ENCODE measurements around the gene RAB24. TPM values are rescaled to one million over a fixed set of nuclear protein-coding genes. Genes with fewer than 3 reads are reported as not detected.

Gene RAB24
- total RNA-seq, 5 donors from 2014 or later (not counting 1 experiment from before 2014, with no cell fraction given) = 18.2 to 34.0 (median 25.2) TPM

GRCh38 chr5:177276886-177277285, 26.6 kb downstream of the RAB24 start:
- no peak for ATAC-seq (replicated peaks in 1 of 4)
- POLR2A ChIA-PET = no interaction called here
- no peaks in the 10 kb centered on the region for H3K9me3 Mint-ChIP-seq

GRCh38 chr5:177275883-177276282, 27.6 kb downstream of the RAB24 start:
- no peak overlapping the region for H3K27ac ChIP-seq (ENCODE audit: low read length)
- no peak overlapping the region for H3K4me3 ChIP-seq (ENCODE audit: control insufficient read depth in 1 of 2, extremely low read depth in 1 of 2, low read length in 1 of 2)
- no peaks in the 10 kb centered on the region for H3K9me3 Mint-ChIP-seq
- CTCF ChIA-PET = no interaction called here
- H3K4me1 ChIP-seq (ENCODE audit: control insufficient read depth in 1 of 2, extremely low read depth in 1 of 2, insufficient read depth in 2 of 2, low read length in 2 of 2) = no peaks in the 10 kb centered on the region
- peaks cover 21 to 69% of the 10 kb centered on the region in 2 donors for H3K36me3 ChIP-seq (ENCODE audit: control insufficient read depth in 2 of 2, extremely low read depth in 1 of 2, insufficient read depth in 1 of 2, low read length in 1 of 2)
- H3K4me1 Mint-ChIP-seq = peaks cover 0 to 4% (median 2%) of the 10 kb centered on the region in 3 donors
- POLR2A ChIA-PET = no interaction called here
- no peak overlapping the region for H3K4me3 Mint-ChIP-seq
- H3K27ac Mint-ChIP-seq = no peak overlapping the region
- H3K36me3 Mint-ChIP-seq = peaks cover 55% of the 10 kb centered on the region
- WGBS (ENCODE audit: insufficient coverage) = no CpG with 5 or more reads among the region's 6 CpGs
- no peaks in the 10 kb centered on the region for H3K27me3 ChIP-seq (replicated peaks in 1 of 2; ENCODE audit: control insufficient read depth in 2 of 2, extremely low read depth in 1 of 2, insufficient read depth in 2 of 2, low read length in 1 of 2)
- no peak for DNase-seq
- no peaks in the 10 kb centered on the region for H3K9me3 ChIP-seq
- H3K27me3 Mint-ChIP-seq = no peaks in the 10 kb centered on the region
- no peak for ATAC-seq (replicated peaks in 1 of 4)

More at GRCh38 chr5:177276886-177277285, 26.6 kb downstream of the RAB24 start:
- H3K4me3 ChIP-seq (ENCODE audit: control insufficient read depth in 1 of 2, extremely low read depth in 1 of 2, low read length in 1 of 2) = no peak overlapping the region
- Mint-ChIP-seq H3K27ac (peak overlapping the region in 1 of 2 donors; percentile 61), H3K4me1 (peaks cover 0 to 4% (median 2%) of the 10 kb centered on the region in 3 donors), H3K36me3 (peaks cover 56% of the 10 kb centered on the region), H3K27me3 (no peaks in the 10 kb centered on the region), H3K4me3 (no peak overlapping the region)
- H3K27ac ChIP-seq (ENCODE audit: low read length) = no peak overlapping the region
- H3K4me1 ChIP-seq (ENCODE audit: control insufficient read depth in 1 of 2, extremely low read depth in 1 of 2, insufficient read depth in 2 of 2, low read length in 2 of 2) = no peaks in the 10 kb centered on the region
- H3K27me3 ChIP-seq (replicated peaks in 1 of 2; ENCODE audit: control insufficient read depth in 2 of 2, extremely low read depth in 1 of 2, insufficient read depth in 2 of 2, low read length in 1 of 2) = no peaks in the 10 kb centered on the region
- peaks cover 17 to 69% of the 10 kb centered on the region in 2 donors for H3K36me3 ChIP-seq (ENCODE audit: control insufficient read depth in 2 of 2, extremely low read depth in 1 of 2, insufficient read depth in 1 of 2, low read length in 1 of 2)
- CTCF ChIA-PET = no interaction called here
- WGBS (ENCODE audit: insufficient coverage) = no CpG with 5 or more reads among the region's 1 CpG
- H3K9me3 ChIP-seq = no peaks in the 10 kb centered on the region
- DNase-seq = no peak

- H3K36me3 ChIP-seq (ENCODE audit: control insufficient read depth in 2 of 2, extremely low read depth in 1 of 2, insufficient read depth in 1 of 2, low read length in 1 of 2) = peaks cover 16 to 83% of the 10 kb centered on the region in 2 donors
- Mint-ChIP-seq H3K27me3 (no peaks in the 10 kb centered on the region), H3K4me3 (no peak overlapping the region), H3K27ac (peak overlapping the region in 1 of 2 donors; percentile 28), H3K36me3 (peaks cover 52% of the 10 kb centered on the region), H3K9me3 (no peaks in the 10 kb centered on the region), H3K4me1 (peaks cover 0 to 7% (median 0%) of the 10 kb centered on the region in 3 donors)
- WGBS (ENCODE audit: insufficient coverage) = 100% methylated on average over 3 of the region's 4 CpGs
- DNase-seq = no peak
- ATAC-seq (replicated peaks in 1 of 4) = no peak
- H3K4me1 ChIP-seq (ENCODE audit: control insufficient read depth in 1 of 2, extremely low read depth in 1 of 2, insufficient read depth in 2 of 2, low read length in 2 of 2) = no peaks in the 10 kb centered on the region
- ChIA-PET POLR2A (interaction anchor here in 1 of 2 donors (0.6 kb wide), 1 partner anchor 184 kb away, joined by 3 read pairs; the partner anchor contains the start of gene FGFR4), CTCF (no interaction called here)
- no peak overlapping the region for H3K27ac ChIP-seq (ENCODE audit: low read length)
- H3K27me3 ChIP-seq (replicated peaks in 1 of 2; ENCODE audit: control insufficient read depth in 2 of 2, extremely low read depth in 1 of 2, insufficient read depth in 2 of 2, low read length in 1 of 2) = no peaks in the 10 kb centered on the region
- no peak overlapping the region for H3K4me3 ChIP-seq (ENCODE audit: control insufficient read depth in 1 of 2, extremely low read depth in 1 of 2, low read length in 1 of 2)
- no peaks in the 10 kb centered on the region for H3K9me3 ChIP-seq
These were observed 32.4 kb downstream of the RAB24 start for GRCh38 chr5:177271113-177271512.

- peaks cover 13 to 83% of the 10 kb centered on the region in 2 donors for H3K36me3 ChIP-seq (ENCODE audit: control insufficient read depth in 2 of 2, extremely low read depth in 1 of 2, insufficient read depth in 1 of 2, low read length in 1 of 2)
- no peaks in the 10 kb centered on the region for H3K27me3 Mint-ChIP-seq
- no peak overlapping the region for H3K4me3 ChIP-seq (ENCODE audit: control insufficient read depth in 1 of 2, extremely low read depth in 1 of 2, low read length in 1 of 2)
- ATAC-seq (replicated peaks in 1 of 4) = no peak
- DNase-seq = no peak
- H3K9me3 Mint-ChIP-seq = no peaks in the 10 kb centered on the region
- ChIA-PET CTCF (interaction anchor here in 1 of 2 donors (0.9 kb wide), 1 partner anchor 199 kb away, joined by 4 read pairs; no protein-coding TSS in a partner anchor), POLR2A (interaction anchor here in 1 of 2 donors (0.6 to 0.8 kb wide), 2 partner anchors 12 to 184 kb away, joined by 3 to 4 read pairs; partner anchors contain the start of gene FGFR4)
- peaks cover 0 to 7% (median 0%) of the 10 kb centered on the region in 3 donors for H3K4me1 Mint-ChIP-seq
- H3K27ac ChIP-seq (ENCODE audit: low read length) = no peak overlapping the region
- H3K9me3 ChIP-seq = no peaks in the 10 kb centered on the region
- H3K4me1 ChIP-seq (ENCODE audit: control insufficient read depth in 1 of 2, extremely low read depth in 1 of 2, insufficient read depth in 2 of 2, low read length in 2 of 2) = no peaks in the 10 kb centered on the region
- H3K27me3 ChIP-seq (replicated peaks in 1 of 2; ENCODE audit: control insufficient read depth in 2 of 2, extremely low read depth in 1 of 2, insufficient read depth in 2 of 2, low read length in 1 of 2) = no peaks in the 10 kb centered on the region
- 94% methylated on average over 3 of the region's 3 CpGs for WGBS (ENCODE audit: insufficient coverage)
- peaks cover 56% of the 10 kb centered on the region for H3K36me3 Mint-ChIP-seq
- H3K27ac Mint-ChIP-seq = no peak overlapping the region
- H3K4me3 Mint-ChIP-seq = no peak overlapping the region
These were observed 32.9 kb downstream of the RAB24 start for GRCh38 chr5:177270653-177271052.

- no CpG with 5 or more reads among the region's 3 CpGs for WGBS (ENCODE audit: insufficient coverage)
- H3K4me1 Mint-ChIP-seq = peaks cover 0 to 7% (median 0%) of the 10 kb centered on the region in 3 donors
- Histone ChIP-seq H3K36me3 (ENCODE audit: control insufficient read depth in 2 of 2, extremely low read depth in 1 of 2, insufficient read depth in 1 of 2, low read length in 1 of 2) (peaks cover 9 to 87% of the 10 kb centered on the region in 2 donors), H3K9me3 (no peaks in the 10 kb centered on the region), H3K4me3 (ENCODE audit: control insufficient read depth in 1 of 2, extremely low read depth in 1 of 2, low read length in 1 of 2) (no peak overlapping the region), H3K27me3 (replicated peaks in 1 of 2; ENCODE audit: control insufficient read depth in 2 of 2, extremely low read depth in 1 of 2, insufficient read depth in 2 of 2, low read length in 1 of 2) (no peaks in the 10 kb centered on the region), H3K4me1 (ENCODE audit: control insufficient read depth in 1 of 2, extremely low read depth in 1 of 2, insufficient read depth in 2 of 2, low read length in 2 of 2) (no peaks in the 10 kb centered on the region), H3K27ac (ENCODE audit: low read length) (no peak overlapping the region)
- peaks cover 54% of the 10 kb centered on the region for H3K36me3 Mint-ChIP-seq
- H3K9me3 Mint-ChIP-seq = no peaks in the 10 kb centered on the region
- POLR2A ChIA-PET = interaction anchor here in 1 of 2 donors (0.8 to 1.2 kb wide), 2 partner anchors 9 to 13 kb away, joined by 4 to 5 read pairs; no protein-coding TSS in a partner anchor
- ATAC-seq (replicated peaks in 1 of 4) (no peak), DNase-seq (no peak)
- no peak overlapping the region for H3K27ac Mint-ChIP-seq
- CTCF ChIA-PET = interaction anchor here in 1 of 2 donors (0.9 kb wide), 1 partner anchor 198 kb away, joined by 4 read pairs; no protein-coding TSS in a partner anchor
- H3K4me3 Mint-ChIP-seq = no peak overlapping the region
- H3K27me3 Mint-ChIP-seq = no peaks in the 10 kb centered on the region
These were observed 33.5 kb downstream of the RAB24 start for GRCh38 chr5:177269976-177270375.

GRCh38 chr5:177269232-177269895, 34.2 kb downstream of the RAB24 start:
- CTCF ChIA-PET = no interaction called here
- peaks cover 0 to 7% (median 0%) of the 10 kb centered on the region in 3 donors for H3K4me1 Mint-ChIP-seq
- peaks cover 7 to 88% of the 10 kb centered on the region in 2 donors for H3K36me3 ChIP-seq (ENCODE audit: control insufficient read depth in 2 of 2, extremely low read depth in 1 of 2, insufficient read depth in 1 of 2, low read length in 1 of 2)

More at GRCh38 chr5:177269232-177269895, 34.2 kb downstream of the RAB24 start:
- H3K27ac ChIP-seq (ENCODE audit: low read length) = no peak overlapping the region
- H3K27me3 ChIP-seq (replicated peaks in 1 of 2; ENCODE audit: control insufficient read depth in 2 of 2, extremely low read depth in 1 of 2, insufficient read depth in 2 of 2, low read length in 1 of 2) = no peaks in the 10 kb centered on the region
- no peaks in the 10 kb centered on the region for H3K4me1 ChIP-seq (ENCODE audit: control insufficient read depth in 1 of 2, extremely low read depth in 1 of 2, insufficient read depth in 2 of 2, low read length in 2 of 2)
- H3K4me3 ChIP-seq (ENCODE audit: control insufficient read depth in 1 of 2, extremely low read depth in 1 of 2, low read length in 1 of 2) = no peak overlapping the region
- DNase-seq = no peak
- Mint-ChIP-seq H3K27ac (no peak overlapping the region), H3K27me3 (no peaks in the 10 kb centered on the region), H3K4me3 (no peak overlapping the region), H3K36me3 (peaks cover 57% of the 10 kb centered on the region), H3K9me3 (no peaks in the 10 kb centered on the region)
- no CpG with 5 or more reads among the region's 7 CpGs for WGBS (ENCODE audit: insufficient coverage)
- POLR2A ChIA-PET = interaction anchor here in 1 of 2 donors (1.2 kb wide), 1 partner anchor 10 kb away, joined by 5 read pairs; no protein-coding TSS in a partner anchor
- no peaks in the 10 kb centered on the region for H3K9me3 ChIP-seq
- no peak for ATAC-seq (replicated peaks in 1 of 4)

Measured in T-cell (primary cell).